A549 treated with CpdA at 1 μM for 4 hours (cell line): Measurements from ENCODE around the gene C1orf146. TPM values are rescaled to one million over a fixed set of nuclear protein-coding genes. Genes with fewer than 3 reads are reported as not detected.

Experiments used
- total RNA-seq: library from RNA; stranded (reverse); fragments of 200-300 nt; extraction: Qiagen RNA extraction; gene quantifications from 5 replicates; pipeline ENCODE4 v1.2.3, GENCODE V29; 2022; ENCODE audit warnings: low read depth

The C1orf146 gene, protein sequence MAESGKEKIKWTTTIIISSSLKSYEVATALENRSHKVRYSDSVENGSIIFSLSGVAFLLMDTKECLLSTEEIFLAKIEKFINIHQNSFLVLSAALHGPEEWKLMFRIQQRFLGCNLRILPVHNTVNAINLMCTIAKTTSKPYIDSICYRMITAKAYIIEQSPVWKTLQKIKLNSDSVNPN
- not detected in 5 replicates for total RNA-seq

DNA sequence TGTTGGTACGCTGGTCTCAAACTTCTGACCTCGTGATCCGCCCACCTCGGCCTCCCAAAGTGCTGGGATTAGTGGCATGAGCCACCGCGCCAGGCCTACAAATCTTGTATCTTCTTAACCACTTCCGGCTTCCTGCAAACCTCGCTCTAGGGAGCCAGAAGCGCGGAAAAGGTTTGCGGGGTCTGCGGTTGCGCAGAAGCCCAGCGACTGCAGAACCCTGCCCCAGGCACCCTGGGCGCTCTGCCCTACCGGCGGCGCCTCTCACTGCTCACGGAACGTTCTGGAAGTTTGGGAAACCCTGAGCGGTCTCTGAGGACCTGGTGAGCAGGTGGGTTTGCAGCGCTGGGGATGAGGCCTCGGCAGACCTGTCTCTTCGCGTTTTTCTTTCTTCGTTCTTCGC, at the start of gene C1orf146:
Gene C1orf146 (plus strand): TSS at position 195 of the 400 bp plus-strand sequence. CDS start 13,506 bp downstream, outside the sequence.

Other genes starting within 250 kb of the C1orf146 start
- 0.50 to 0.85 TPM (median 0.59 TPM) in 5 replicates for gene EPHX4, start 187.9 kb upstream of the C1orf146 start, total RNA-seq
- 0.06 TPM in 1 of 5 replicates, not detected in the others for gene SETSIP, start 142.5 kb upstream of the C1orf146 start, total RNA-seq
- 0.20 to 1.1 TPM (median 0.75 TPM) in 5 replicates for gene BTBD8, start 137.6 kb upstream of the C1orf146 start, total RNA-seq
- 6.6 to 8.0 TPM (median 7.1 TPM) in 5 replicates for gene GLMN, start 81.1 kb downstream of the C1orf146 start, total RNA-seq
- 10.9 to 12.3 TPM (median 11.1 TPM) in 5 replicates for gene RPAP2, start 81.1 kb downstream of the C1orf146 start, total RNA-seq